H1 (cell line): ENCODE measurements around the gene TRAF3. TPM values are rescaled to one million over a fixed set of nuclear protein-coding genes. Genes with fewer than 3 reads are reported as not detected.

Source experiments
- CTCF ChIA-PET: fragments of 300-600 bp; sonication (Branson Sonifier 250); formaldehyde crosslinking; loops from one replicate; lab custom pipeline; 2021; ENCODE audit not compliant: partially characterized antibody; lab: Charles Lee
- POLR2A ChIA-PET: fragments of 300-600 bp; sonication (Branson Sonifier 250); formaldehyde crosslinking; loops from one replicate; lab custom pipeline; 2021; ENCODE audit warnings: inconsistent platforms; ENCODE audit not compliant: partially characterized antibody; lab: Charles Lee
- DNase-seq, 2 experiments: peaks; one replicate each; pipeline versions ENCODE4 v3.0.0 to v3.0.0-alpha.2; 2010 to 2022; ENCODE audit warnings: low spot score in 2 of 2, low read depth in 1 of 2, mixed read lengths in 1 of 2
- FAIRE-seq: peaks from 2 replicates; lab custom pipeline; 2011; peaks lifted over from hg19 to GRCh38; lab: Jason Lieb, UNC
- H2AFZ ChIP-seq: 2 replicates; pipeline ENCODE4 v1.8.1; 2012; ENCODE audit warnings: low read length, inconsistent platforms
- H2AK5ac ChIP-seq: 2 replicates; pipeline ENCODE4 v1.6.1; 2013; ENCODE audit warnings: low read depth, low read length
- H2BK120ac ChIP-seq: replicated peaks from 2 replicates; pipeline ENCODE3; 2013; ENCODE audit warnings: low read depth, low read length, inconsistent platforms
- H2BK12ac ChIP-seq: 2 replicates; pipeline ENCODE4 v1.6.1; 2013; ENCODE audit warnings: low read depth, low read length
- H2BK15ac ChIP-seq: 2 replicates; pipeline ENCODE4 v1.6.1; 2013; ENCODE audit warnings: low read length
- H2BK20ac ChIP-seq: 2 replicates; pipeline ENCODE4 v1.6.1; 2013; ENCODE audit warnings: low read length
- H2BK5ac ChIP-seq: 2 replicates; pipeline ENCODE4 v1.6.1; 2013; ENCODE audit warnings: low read depth, low read length
- H3K14ac ChIP-seq: 2 replicates; pipeline ENCODE4 v1.6.1; 2013; ENCODE audit warnings: inconsistent platforms; ENCODE audit not compliant: insufficient read length
- H3K18ac ChIP-seq: 2 replicates; pipeline ENCODE4 v1.6.1; 2013; ENCODE audit warnings: low read length; ENCODE audit errors: extremely low read depth
- H3K23ac ChIP-seq: 2 replicates; pipeline ENCODE4 v1.6.1; 2013; ENCODE audit warnings: inconsistent platforms; ENCODE audit not compliant: insufficient read length
- H3K23me2 ChIP-seq: 2 replicates; pipeline ENCODE4 v1.6.1; 2013; ENCODE audit warnings: low read depth, low read length
- H3K27ac ChIP-seq: 2 replicates; pipeline ENCODE4 v1.6.1; 2011; ENCODE audit warnings: low read depth, low read length, inconsistent platforms
- H3K27me3 ChIP-seq, 4 experiments: replicated peaks in 1 of 4; 1 replicate in 1 of 4; 2 replicates in 3 of 4; pipeline versions ENCODE4 v1.6.1 to v1.8.1; 2011 to 2013; ENCODE audit warnings: low read length in 3 of 4, mild to moderate bottlenecking in 3 of 4, inconsistent platforms in 2 of 4, mixed read lengths in 2 of 4, moderate library complexity in 1 of 4; ENCODE audit not compliant: control insufficient read depth in 3 of 4, insufficient read depth in 3 of 4; ENCODE audit errors: extremely low read depth in 1 of 4
- H3K36me3 ChIP-seq, 4 experiments: 2 replicates each; pipeline versions ENCODE4 v1.6.1 to v1.8.1; 2011 to 2013; ENCODE audit warnings: mild to moderate bottlenecking in 4 of 4, low read length in 3 of 4, moderate library complexity in 2 of 4, control low read depth in 1 of 4, inconsistent platforms in 1 of 4; ENCODE audit not compliant: insufficient read depth in 4 of 4, control insufficient read depth in 2 of 4
- H3K4ac ChIP-seq: replicated peaks from 2 replicates; pipeline ENCODE3; 2013; ENCODE audit warnings: low read length, low read depth, mixed read lengths, inconsistent platforms; ENCODE audit not compliant: insufficient read length
- H3K4me1 ChIP-seq, 4 experiments: replicated peaks in 1 of 4; 1 replicate in 1 of 4; 2 replicates in 3 of 4; pipeline versions ENCODE4 v1.6.1 to v1.8.1; 2011 to 2013; ENCODE audit warnings: low read length in 3 of 4, inconsistent platforms in 2 of 4, mixed read lengths in 1 of 4; ENCODE audit not compliant: insufficient read depth in 4 of 4, control insufficient read depth in 3 of 4
- H3K4me2 ChIP-seq, 2 experiments: 2 replicates each; pipeline versions ENCODE4 v1.6.1 to v1.8.1; 2011 to 2013; ENCODE audit warnings: low read depth in 2 of 2, low read length in 2 of 2, control low read depth in 1 of 2, inconsistent platforms in 1 of 2, mild to moderate bottlenecking in 1 of 2; ENCODE audit not compliant: insufficient read depth in 1 of 2
- H3K4me3 ChIP-seq, 4 experiments: fragments of 200-600, 300-600 bp in 1 of 4; sonication (generic), shearing (Covaris generic), sonication (Bioruptor Twin) in 1 of 4; 2 replicates each; pipeline versions ENCODE4 v1.5.1 to v1.8.1; 2011 to 2016; ENCODE audit warnings: low read length in 4 of 4, low read depth in 3 of 4, control low read depth in 2 of 4, inconsistent platforms in 2 of 4, mild to moderate bottlenecking in 2 of 4, mixed read lengths in 1 of 4, moderate library complexity in 1 of 4; ENCODE audit not compliant: insufficient read depth in 2 of 4; ENCODE audit errors: extremely low read depth in 1 of 4
- H3K56ac ChIP-seq: replicated peaks from 2 replicates; pipeline ENCODE3; 2013; ENCODE audit warnings: low read depth, mild to moderate bottlenecking, mixed read lengths, low read length, inconsistent platforms; ENCODE audit not compliant: insufficient read length
- H3K79me1 ChIP-seq: 2 replicates; pipeline ENCODE4 v1.6.1; 2013; ENCODE audit warnings: low read depth, low read length, control low read depth
- H3K79me2 ChIP-seq, 2 experiments: 2 replicates each; pipeline versions ENCODE4 v1.6.1 to v1.8.1; 2012 to 2013; ENCODE audit warnings: low read length in 2 of 2, mild to moderate bottlenecking in 2 of 2, inconsistent platforms in 1 of 2; ENCODE audit not compliant: insufficient read depth in 2 of 2, control insufficient read depth in 1 of 2
- H3K9ac ChIP-seq, 4 experiments: replicated peaks in 1 of 4; 1 replicate in 1 of 4; 2 replicates in 3 of 4; pipeline versions ENCODE4 v1.6.1 to v1.8.1; 2011 to 2013; ENCODE audit warnings: low read depth in 3 of 4, low read length in 3 of 4, control low read depth in 2 of 4, mild to moderate bottlenecking in 2 of 4, moderate library complexity in 2 of 4, inconsistent platforms in 1 of 4; ENCODE audit errors: extremely low read depth in 1 of 4
- H3K9me3 ChIP-seq, 2 experiments: 2 replicates each; pipeline versions ENCODE4 v1.6.1 to v1.8.1; 2012 to 2013; ENCODE audit warnings: mild to moderate bottlenecking in 2 of 2, moderate library complexity in 2 of 2, control low read depth in 1 of 2, inconsistent platforms in 1 of 2, low read depth in 1 of 2, low read length in 1 of 2, mixed read lengths in 1 of 2; ENCODE audit not compliant: insufficient read depth in 2 of 2
- H4K20me1 ChIP-seq, 2 experiments: replicated peaks in 1 of 2; 2 replicates each; pipeline versions ENCODE3 to v1.8.1; 2011 to 2013; ENCODE audit warnings: inconsistent platforms in 2 of 2, low read length in 2 of 2, mild to moderate bottlenecking in 1 of 2; ENCODE audit not compliant: insufficient read depth in 2 of 2, control insufficient read depth in 1 of 2
- H4K5ac ChIP-seq: 2 replicates; pipeline ENCODE4 v1.6.1; 2013; ENCODE audit warnings: low read length, low read depth, mixed read lengths, inconsistent platforms; ENCODE audit not compliant: insufficient read length
- H4K8ac ChIP-seq: 2 replicates; pipeline ENCODE4 v1.8.0; 2013; ENCODE audit warnings: mild to moderate bottlenecking, moderate library complexity, low read length, inconsistent platforms; ENCODE audit not compliant: insufficient read depth; ENCODE audit errors: extremely low read depth
- H4K91ac ChIP-seq: replicated peaks from 2 replicates; pipeline ENCODE3; 2013; ENCODE audit warnings: low read length, mixed read lengths, inconsistent platforms; ENCODE audit not compliant: insufficient read length
- BACH1 ChIP-seq: IDR thresholded peaks from 2 replicates; pipeline ENCODE4 v1.6.1; 2012; ENCODE audit warnings: low read length, improper control_type of control experiment
- CHD1 ChIP-seq: IDR thresholded peaks from 2 replicates; pipeline ENCODE4 v1.6.1; 2012; ENCODE audit warnings: low read depth, low read length, improper control_type of control experiment
- HDAC6 ChIP-seq: IDR thresholded peaks from one replicate; pipeline ENCODE4 v1.7.1; 2012; ENCODE audit warnings: low read depth, mild to moderate bottlenecking, inconsistent platforms, low read length, moderate library complexity
- POLR2A ChIP-seq, 2 experiments: IDR thresholded peaks; 1 replicate in 1 of 2; 2 replicates in 1 of 2; pipeline ENCODE4 v1.6.1; 2011; ENCODE audit warnings: low read depth in 2 of 2, low read length in 2 of 2, mild to moderate bottlenecking in 2 of 2; ENCODE audit errors: control extremely low read depth in 1 of 2
- POLR2AphosphoS5 ChIP-seq: IDR thresholded peaks from 2 replicates; pipeline ENCODE4 v1.6.1; 2011; ENCODE audit warnings: low read depth, low read length
- SIRT6 ChIP-seq: IDR thresholded peaks from one replicate; pipeline ENCODE4 v1.7.1; 2012; ENCODE audit warnings: low read length, inconsistent platforms
- SP1 ChIP-seq: IDR thresholded peaks from 2 replicates; pipeline ENCODE4 v1.6.1; 2011; ENCODE audit warnings: low read depth, low read length
- TAF1 ChIP-seq: IDR thresholded peaks from 2 replicates; pipeline ENCODE4 v1.6.1; 2011; ENCODE audit warnings: mild to moderate bottlenecking, low read depth, low read length
- TBP ChIP-seq: IDR thresholded peaks from 2 replicates; pipeline ENCODE4 v1.6.1; 2011; ENCODE audit warnings: low read depth, low read length, improper control_type of control experiment
- WGBS, 2 experiments: shearing (Covaris generic) in 1 of 2; methylation state at CpG; one replicate each; pipeline versions ENCODE4 v1.1.6 to v1.1.7; 2013 to 2015; ENCODE audit warnings: low lambda C conversion rate in 2 of 2, mixed read lengths in 2 of 2, inconsistent platforms in 1 of 2, low coverage in 1 of 2, missing lambda C conversion rate in 1 of 2; ENCODE audit not compliant: insufficient replicate concordance in 2 of 2, insufficient coverage in 1 of 2, insufficient read length in 1 of 2; ENCODE audit errors: extremely low coverage in 1 of 2, missing lambda C conversion rate in 1 of 2; 5-methylcytosine and 5-hydroxymethylcytosine counted together
- polyA plus RNA-seq, 7 experiments: library from polyadenylated mRNA; depleted of rRNA in 3 of 7; stranded (reverse) in 5 of 7; unstranded in 2 of 7; fragments of >200 nt in 5 of 7; fragments of 200-250 nt in 2 of 7; gene quantifications; 1 replicate in 5 of 7; 2 replicates in 1 of 7; 4 replicates in 1 of 7; pipeline versions ENCODE4 v1.2.1 to v1.2.3, GENCODE V29; 2011 to 2013; ENCODE audit warnings: missing spikeins in 2 of 7, mixed read lengths in 2 of 7
- total RNA-seq: library from RNA; stranded (reverse); fragmentation: NEBNext Ultra II Directional; extraction: Animal tissue kit (Norgen Biotek cat#: 25700); gene quantifications from 2 replicates; pipeline ENCODE4 v1.2.1, GENCODE V29; 2021
- TF ChIP-seq, protein P1 (sequence below): IDR thresholded peaks from 2 replicates; pipeline ENCODE4 v1.6.1; 2012; ENCODE audit warnings: low read length, inconsistent platforms
- TF ChIP-seq, protein P2 (sequence below), 3 experiments: IDR thresholded peaks; 1 replicate in 2 of 3; 2 replicates in 1 of 3; pipeline versions ENCODE4 v1.5.1 to v1.6.1; 2011; ENCODE audit warnings: low read length in 3 of 3, mild to moderate bottlenecking in 3 of 3, inconsistent platforms in 2 of 3, low read depth in 1 of 3, moderate library complexity in 1 of 3; ENCODE audit not compliant: insufficient read depth in 1 of 3; ENCODE audit errors: control extremely low read depth in 1 of 3

The TRAF3 gene
- total and polyA plus RNA-seq, 2 of the 8 experiments (the other 6 are each of a cell fraction or from before 2014, with no cell fraction given), result 5.8 to 12.1 TPM

DNA sequence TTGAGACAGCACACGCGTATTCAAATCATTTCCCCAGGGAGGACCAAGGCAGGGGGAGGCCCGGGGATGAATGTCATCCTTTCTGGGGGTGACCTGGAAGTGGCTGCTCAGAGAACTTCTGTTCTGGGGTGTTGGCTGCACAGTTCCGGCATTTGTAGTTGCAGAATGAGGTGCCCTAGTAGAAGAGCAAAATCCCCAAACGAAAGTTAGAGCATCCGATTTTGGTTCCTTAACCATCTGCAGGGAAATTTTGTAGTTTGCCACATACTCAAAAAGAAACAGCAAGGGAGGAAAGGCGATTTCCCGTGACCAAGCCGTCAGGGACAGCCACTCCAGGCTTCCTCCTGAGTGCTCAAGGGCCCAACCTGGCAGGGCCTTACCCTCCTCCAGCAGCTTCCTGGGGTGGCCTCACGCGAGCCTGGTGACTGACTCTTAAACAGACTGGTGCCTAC, 13.0 kb upstream of the TRAF3 start:
- H4K8ac ChIP-seq, result no peak overlapping the region
- H3K4me2 ChIP-seq, result no peak overlapping the region
- ChIA-PET POLR2A (no interaction called here), CTCF (interaction anchor here (1.2 to 2.5 kb wide), 4 partner anchors 8 to 70 kb away, joined by 3 to 8 read pairs (median 4); no protein-coding TSS in a partner anchor)
- H3K79me2 ChIP-seq, result no peaks in the 10 kb centered on the region
- DNase-seq (no peak), FAIRE-seq (no peak)
- no peak overlapping the region for H4K5ac ChIP-seq
- peaks cover 2 to 18% (median 14%) of the 10 kb centered on the region in 4 experiments for H3K4me1 ChIP-seq
- H3K4me3 ChIP-seq, result no peak overlapping the region
- H3K79me1 ChIP-seq, result no peaks in the 10 kb centered on the region
- no peak overlapping the region for H2BK12ac ChIP-seq
- H2BK5ac ChIP-seq, result no peak overlapping the region
- H2BK20ac ChIP-seq, result no peak overlapping the region
- 83% methylated on average over 11 of the region's 11 CpGs; no CpG with 5 or more reads in 1 of the 2 experiments for WGBS, 2 experiments
- H2AK5ac ChIP-seq, result no peak overlapping the region
- no peak overlapping the region for H2BK15ac ChIP-seq
- no peaks in the 10 kb centered on the region; a peak in 1 of 7 replicates for H3K27me3 ChIP-seq
- no peaks in the 10 kb centered on the region for H4K20me1 ChIP-seq
- no peak overlapping the region for H2AFZ ChIP-seq
- no peaks in the 10 kb centered on the region for H3K36me3 ChIP-seq
- H3K27ac ChIP-seq, result no peak overlapping the region
- H2BK120ac ChIP-seq, result no peak overlapping the region
- H3K9me3 ChIP-seq, result no peaks in the 10 kb centered on the region
- no peak overlapping the region for H3K18ac ChIP-seq
- no peak overlapping the region for H3K9ac ChIP-seq
- no peak overlapping the region for H3K4ac ChIP-seq
- no peak overlapping the region for H3K23ac ChIP-seq
- H3K56ac ChIP-seq, result no peak overlapping the region
- peaks cover 2% of the 10 kb centered on the region; the same call in 1 of the 2 replicates for H3K23me2 ChIP-seq
- no peak overlapping the region for H4K91ac ChIP-seq
- H3K14ac ChIP-seq, result no peak overlapping the region
- no peak for TF ChIP-seq CHD1
- no peak for TF ChIP-seq SP1
- TF ChIP-seq POLR2AphosphoS5, result no peak
- no peak for TF ChIP-seq SIRT6
- no peak for TF ChIP-seq TBP
- TF ChIP-seq, protein P1, sequence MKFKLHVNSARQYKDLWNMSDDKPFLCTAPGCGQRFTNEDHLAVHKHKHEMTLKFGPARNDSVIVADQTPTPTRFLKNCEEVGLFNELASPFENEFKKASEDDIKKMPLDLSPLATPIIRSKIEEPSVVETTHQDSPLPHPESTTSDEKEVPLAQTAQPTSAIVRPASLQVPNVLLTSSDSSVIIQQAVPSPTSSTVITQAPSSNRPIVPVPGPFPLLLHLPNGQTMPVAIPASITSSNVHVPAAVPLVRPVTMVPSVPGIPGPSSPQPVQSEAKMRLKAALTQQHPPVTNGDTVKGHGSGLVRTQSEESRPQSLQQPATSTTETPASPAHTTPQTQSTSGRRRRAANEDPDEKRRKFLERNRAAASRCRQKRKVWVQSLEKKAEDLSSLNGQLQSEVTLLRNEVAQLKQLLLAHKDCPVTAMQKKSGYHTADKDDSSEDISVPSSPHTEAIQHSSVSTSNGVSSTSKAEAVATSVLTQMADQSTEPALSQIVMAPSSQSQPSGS, result no peak
- TF ChIP-seq TAF1, result no peak
- TF ChIP-seq POLR2A (IDR thresholded peaks at IDR 0.05; ENCODE audit: control extremely low read depth in 1 of 2, low read depth in 2 of 2, low read length in 2 of 2), result no peak
- no peak for TF ChIP-seq HDAC6
- TF ChIP-seq, protein P2, sequence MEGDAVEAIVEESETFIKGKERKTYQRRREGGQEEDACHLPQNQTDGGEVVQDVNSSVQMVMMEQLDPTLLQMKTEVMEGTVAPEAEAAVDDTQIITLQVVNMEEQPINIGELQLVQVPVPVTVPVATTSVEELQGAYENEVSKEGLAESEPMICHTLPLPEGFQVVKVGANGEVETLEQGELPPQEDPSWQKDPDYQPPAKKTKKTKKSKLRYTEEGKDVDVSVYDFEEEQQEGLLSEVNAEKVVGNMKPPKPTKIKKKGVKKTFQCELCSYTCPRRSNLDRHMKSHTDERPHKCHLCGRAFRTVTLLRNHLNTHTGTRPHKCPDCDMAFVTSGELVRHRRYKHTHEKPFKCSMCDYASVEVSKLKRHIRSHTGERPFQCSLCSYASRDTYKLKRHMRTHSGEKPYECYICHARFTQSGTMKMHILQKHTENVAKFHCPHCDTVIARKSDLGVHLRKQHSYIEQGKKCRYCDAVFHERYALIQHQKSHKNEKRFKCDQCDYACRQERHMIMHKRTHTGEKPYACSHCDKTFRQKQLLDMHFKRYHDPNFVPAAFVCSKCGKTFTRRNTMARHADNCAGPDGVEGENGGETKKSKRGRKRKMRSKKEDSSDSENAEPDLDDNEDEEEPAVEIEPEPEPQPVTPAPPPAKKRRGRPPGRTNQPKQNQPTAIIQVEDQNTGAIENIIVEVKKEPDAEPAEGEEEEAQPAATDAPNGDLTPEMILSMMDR (IDR thresholded peaks at IDR 0.05; ENCODE audit: control extremely low read depth in 1 of 3, insufficient read depth in 1 of 3, low read depth in 1 of 3, low read length in 3 of 3), result no peak
- TF ChIP-seq BACH1, result no peak
